Keratinocyte (primary cell): ENCODE measurements around the gene KCTD21. TPM values are rescaled to one million over a fixed set of nuclear protein-coding genes. Genes with fewer than 3 reads are reported as not detected.

Experiments
- DNase-seq: peaks from one replicate; pipeline ENCODE4 v3.0.0-alpha.2; 2011; ENCODE audit warnings: low read depth, missing footprints, low spot score
- FAIRE-seq: peaks from 2 replicates; lab custom pipeline; 2011; peaks lifted over from hg19 to GRCh38; lab: Jason Lieb, UNC
- H2AFZ ChIP-seq: 2 replicates; pipeline ENCODE4 v1.6.0; 2012; ENCODE audit warnings: low read length, control low read depth, inconsistent platforms; ENCODE audit not compliant: control insufficient read depth
- H3K27ac ChIP-seq: 2 replicates; pipeline ENCODE4 v1.5.1; 2011; ENCODE audit warnings: low read length; ENCODE audit not compliant: control insufficient read depth, insufficient read depth
- H3K27me3 ChIP-seq: 3 replicates; pipeline ENCODE4 v1.6.0; 2011; ENCODE audit warnings: low read length; ENCODE audit not compliant: control insufficient read depth, insufficient read depth; ENCODE audit errors: extremely low read depth
- H3K36me3 ChIP-seq, 2 experiments: 2 replicates in 1 of 2; 3 replicates in 1 of 2; pipeline ENCODE4 v1.5.1; 2011; ENCODE audit warnings: low read length in 2 of 2, mild to moderate bottlenecking in 1 of 2; ENCODE audit not compliant: control insufficient read depth in 2 of 2, insufficient read depth in 2 of 2; ENCODE audit errors: extremely low read depth in 1 of 2
- H3K4me1 ChIP-seq: 3 replicates; pipeline ENCODE4 v1.5.1; 2011; ENCODE audit warnings: low read length; ENCODE audit not compliant: control insufficient read depth, insufficient read depth; ENCODE audit errors: extremely low read depth
- H3K4me2 ChIP-seq: 3 replicates; pipeline ENCODE4 v1.6.0; 2011; ENCODE audit warnings: low read depth, low read length; ENCODE audit not compliant: control insufficient read depth, insufficient read depth; ENCODE audit errors: extremely low read depth
- H3K4me3 ChIP-seq, 3 experiments: fragments of 200-600 bp in 1 of 3; sonication (generic) in 1 of 3; 2 replicates in 2 of 3; 3 replicates in 1 of 3; pipeline ENCODE4 v1.5.1; 2011 to 2016; ENCODE audit warnings: low read length in 3 of 3, mild to moderate bottlenecking in 3 of 3, control low read depth in 2 of 3, inconsistent platforms in 1 of 3, low read depth in 1 of 3, mixed read lengths in 1 of 3, mixed run types in 1 of 3, moderate library complexity in 1 of 3; ENCODE audit not compliant: control insufficient read depth in 2 of 3, insufficient read depth in 2 of 3; ENCODE audit errors: extremely low read depth in 1 of 3
- H3K79me2 ChIP-seq: 2 replicates; pipeline ENCODE4 v1.6.0; 2012; ENCODE audit warnings: low read length; ENCODE audit not compliant: control insufficient read depth, insufficient read depth
- H3K9ac ChIP-seq: 3 replicates; pipeline ENCODE4 v1.6.0; 2011; ENCODE audit warnings: low read length; ENCODE audit not compliant: control insufficient read depth, insufficient read depth; ENCODE audit errors: extremely low read depth
- H3K9me1 ChIP-seq: 3 replicates; pipeline ENCODE4 v1.6.0; 2011; ENCODE audit warnings: low read length; ENCODE audit not compliant: control insufficient read depth, insufficient read depth; ENCODE audit errors: extremely low read depth
- H3K9me3 ChIP-seq: 2 replicates; pipeline ENCODE4 v1.5.1; 2012; ENCODE audit warnings: low read depth, low read length; ENCODE audit not compliant: control insufficient read depth
- H4K20me1 ChIP-seq: 3 replicates; pipeline ENCODE4 v1.6.0; 2011; ENCODE audit warnings: low read length; ENCODE audit not compliant: control insufficient read depth, insufficient read depth; ENCODE audit errors: extremely low read depth
- EZH2 ChIP-seq: IDR thresholded peaks from one replicate; pipeline ENCODE4 v1.6.1; 2012; ENCODE audit warnings: inconsistent platforms, mild to moderate bottlenecking, low read length, moderate library complexity
- dilution Hi-C: fragments of 300-500 bp; cut with MboI; formaldehyde crosslinking; loops from one replicate; pipeline ENCODE4 v1.7.0; 2020; ENCODE audit warnings: low sequenced_read_pairs; ENCODE audit not compliant: extremely low pct_ligation_motif_present
- polyA plus RNA-seq, 5 experiments: library from polyadenylated mRNA; depleted of rRNA in 3 of 5; stranded (reverse) in 3 of 5; stranded (forward) in 1 of 5; unstranded in 1 of 5; fragments of >200 nt; gene quantifications; 1 replicate in 1 of 5; 2 replicates in 3 of 5; 3 replicates in 1 of 5; pipeline versions ENCODE4 v1.2.1 to v1.2.3, GENCODE V29; 2011 to 2012; ENCODE audit warnings: missing spikeins in 2 of 5, low read depth in 1 of 5, low replicate concordance in 1 of 5
- TF ChIP-seq, protein P1 (sequence below), 3 experiments: IDR thresholded peaks in 1 of 3; conservative IDR thresholded peaks in 1 of 3; optimal IDR thresholded peaks in 1 of 3; 2 replicates in 2 of 3; 3 replicates in 1 of 3; pipeline versions ENCODE3 to v1.5.1; 2011; ENCODE audit warnings: low read length in 3 of 3, mild to moderate bottlenecking in 3 of 3, moderate library complexity in 2 of 3, control low read depth in 1 of 3, inconsistent platforms in 1 of 3; ENCODE audit not compliant: insufficient read depth in 2 of 3; ENCODE audit errors: extremely low read depth in 1 of 3

Gene KCTD21
- polyA plus RNA-seq, 1 donor (not counting 4 experiments of a cell fraction or from before 2014, with no cell fraction given), result 10.4 TPM

DNA sequence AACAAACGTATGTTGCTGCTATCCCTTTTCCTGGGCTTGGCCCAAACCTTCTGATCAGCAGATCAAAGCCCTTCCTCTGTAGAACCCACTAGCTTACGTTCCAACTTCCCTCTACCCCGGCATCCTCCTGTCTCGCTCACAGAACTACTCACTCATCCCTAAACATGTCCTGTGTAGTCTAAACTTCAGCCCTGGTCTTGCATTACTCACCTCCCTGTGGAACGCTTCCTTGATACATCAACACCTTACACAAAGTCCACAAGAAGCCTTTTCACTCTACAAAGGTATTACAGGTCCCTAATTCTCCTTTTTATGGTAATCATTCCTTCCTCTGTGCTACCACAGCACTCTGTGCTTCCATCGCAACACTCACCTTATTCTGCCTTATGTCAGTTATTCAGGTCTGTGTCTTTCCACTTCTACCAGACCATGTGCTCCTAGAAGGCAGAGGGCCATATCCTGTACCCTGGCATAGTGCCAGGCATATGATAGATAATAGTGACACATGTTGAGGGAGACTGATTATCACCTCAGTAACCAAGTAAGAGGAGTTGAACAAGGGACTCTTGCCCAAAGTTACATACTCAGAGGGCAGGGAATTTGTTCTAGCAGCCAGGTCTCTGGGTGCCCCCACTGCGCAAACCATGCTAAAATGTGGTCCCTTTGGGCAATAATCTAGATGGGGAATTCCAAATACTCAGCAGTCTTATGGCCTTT, 41.9 kb upstream of the KCTD21 start:
- Histone ChIP-seq H3K4me3 (no peak overlapping the region), H3K4me2 (no peak overlapping the region), H3K79me2 (no peaks in the 10 kb centered on the region), H3K4me1 (no peaks in the 10 kb centered on the region), H3K9me1 (no peaks in the 10 kb centered on the region), H4K20me1 (no peaks in the 10 kb centered on the region), H3K27me3 (no peaks in the 10 kb centered on the region), H3K9me3 (no peaks in the 10 kb centered on the region), H2AFZ (no peak overlapping the region), H3K36me3 (no peaks in the 10 kb centered on the region), H3K9ac (no peak overlapping the region), H3K27ac (no peak overlapping the region)
- TF ChIP-seq, protein P1, sequence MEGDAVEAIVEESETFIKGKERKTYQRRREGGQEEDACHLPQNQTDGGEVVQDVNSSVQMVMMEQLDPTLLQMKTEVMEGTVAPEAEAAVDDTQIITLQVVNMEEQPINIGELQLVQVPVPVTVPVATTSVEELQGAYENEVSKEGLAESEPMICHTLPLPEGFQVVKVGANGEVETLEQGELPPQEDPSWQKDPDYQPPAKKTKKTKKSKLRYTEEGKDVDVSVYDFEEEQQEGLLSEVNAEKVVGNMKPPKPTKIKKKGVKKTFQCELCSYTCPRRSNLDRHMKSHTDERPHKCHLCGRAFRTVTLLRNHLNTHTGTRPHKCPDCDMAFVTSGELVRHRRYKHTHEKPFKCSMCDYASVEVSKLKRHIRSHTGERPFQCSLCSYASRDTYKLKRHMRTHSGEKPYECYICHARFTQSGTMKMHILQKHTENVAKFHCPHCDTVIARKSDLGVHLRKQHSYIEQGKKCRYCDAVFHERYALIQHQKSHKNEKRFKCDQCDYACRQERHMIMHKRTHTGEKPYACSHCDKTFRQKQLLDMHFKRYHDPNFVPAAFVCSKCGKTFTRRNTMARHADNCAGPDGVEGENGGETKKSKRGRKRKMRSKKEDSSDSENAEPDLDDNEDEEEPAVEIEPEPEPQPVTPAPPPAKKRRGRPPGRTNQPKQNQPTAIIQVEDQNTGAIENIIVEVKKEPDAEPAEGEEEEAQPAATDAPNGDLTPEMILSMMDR (optimal IDR thresholded peaks at IDR 0.05 in 1 of 3, IDR thresholded peaks at IDR 0.05 in 1 of 3, conservative IDR thresholded peaks at IDR 0.05 in 1 of 3; ENCODE audit: extremely low read depth in 1 of 3, insufficient read depth in 2 of 3, low read length in 3 of 3), result no peak
- TF ChIP-seq EZH2, result no peak
- DNase-seq (no peak), FAIRE-seq (no peak)
- dilution Hi-C loops, result no loop called here

DNA sequence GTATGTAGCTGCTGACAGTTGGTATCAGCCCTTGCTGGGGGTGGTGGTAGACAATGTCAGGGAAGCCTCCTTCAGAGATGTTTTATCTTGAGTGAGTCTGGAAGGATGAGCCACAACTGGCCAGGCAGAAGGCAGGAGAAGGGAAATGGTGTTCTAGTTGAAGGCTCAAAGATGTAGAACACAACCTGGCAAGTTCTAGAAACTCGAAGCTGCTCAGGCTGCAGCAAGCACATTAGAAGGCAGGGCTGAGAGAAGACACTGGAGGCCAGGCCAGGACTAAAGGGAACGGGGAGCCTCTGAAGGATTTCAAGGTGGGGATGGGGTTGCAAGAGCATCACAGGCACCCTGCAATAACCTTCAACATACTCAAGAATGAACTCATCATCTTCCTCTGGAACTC, 40.7 kb upstream of the KCTD21 start:
- no peaks in the 10 kb centered on the region for H3K9me1 ChIP-seq
- TF ChIP-seq, protein P1 (optimal IDR thresholded peaks at IDR 0.05 in 1 of 3, IDR thresholded peaks at IDR 0.05 in 1 of 3, conservative IDR thresholded peaks at IDR 0.05 in 1 of 3; ENCODE audit: extremely low read depth in 1 of 3, insufficient read depth in 2 of 3, low read length in 3 of 3), result no peak
- TF ChIP-seq EZH2, result no peak
- H3K9ac ChIP-seq, result no peak overlapping the region
- H3K4me3 ChIP-seq, result no peak overlapping the region
- no peak overlapping the region for H3K27ac ChIP-seq
- no peak overlapping the region for H2AFZ ChIP-seq
- no peak overlapping the region for H3K4me2 ChIP-seq
- H4K20me1 ChIP-seq, result no peaks in the 10 kb centered on the region
- no peak for DNase-seq
- no peaks in the 10 kb centered on the region for H3K4me1 ChIP-seq
- H3K9me3 ChIP-seq, result no peaks in the 10 kb centered on the region
- no peak for FAIRE-seq
- H3K36me3 ChIP-seq, result no peaks in the 10 kb centered on the region
- H3K27me3 ChIP-seq, result no peaks in the 10 kb centered on the region
- H3K79me2 ChIP-seq, result no peaks in the 10 kb centered on the region
- dilution Hi-C loops, result no loop called here
